HTR-8/SVneo (cell line): ENCODE measurements around the gene PTGER4.
"Not testable (repeated sequence)": the region's sequence is repeated elsewhere in the genome, so short reads cannot be mapped to it uniquely, and the experiment has no call there.

Experiments used
- DNase-seq: peaks from one replicate; pipeline ENCODE4 v3.0.0; 2011; ENCODE audit warnings: low spot score, mixed read lengths; ENCODE audit not compliant: insufficient read length
- FAIRE-seq: peaks from 2 replicates; lab custom pipeline; 2011; peaks lifted over from hg19 to GRCh38; lab: Jason Lieb, UNC

The PTGER4 gene

DNA sequence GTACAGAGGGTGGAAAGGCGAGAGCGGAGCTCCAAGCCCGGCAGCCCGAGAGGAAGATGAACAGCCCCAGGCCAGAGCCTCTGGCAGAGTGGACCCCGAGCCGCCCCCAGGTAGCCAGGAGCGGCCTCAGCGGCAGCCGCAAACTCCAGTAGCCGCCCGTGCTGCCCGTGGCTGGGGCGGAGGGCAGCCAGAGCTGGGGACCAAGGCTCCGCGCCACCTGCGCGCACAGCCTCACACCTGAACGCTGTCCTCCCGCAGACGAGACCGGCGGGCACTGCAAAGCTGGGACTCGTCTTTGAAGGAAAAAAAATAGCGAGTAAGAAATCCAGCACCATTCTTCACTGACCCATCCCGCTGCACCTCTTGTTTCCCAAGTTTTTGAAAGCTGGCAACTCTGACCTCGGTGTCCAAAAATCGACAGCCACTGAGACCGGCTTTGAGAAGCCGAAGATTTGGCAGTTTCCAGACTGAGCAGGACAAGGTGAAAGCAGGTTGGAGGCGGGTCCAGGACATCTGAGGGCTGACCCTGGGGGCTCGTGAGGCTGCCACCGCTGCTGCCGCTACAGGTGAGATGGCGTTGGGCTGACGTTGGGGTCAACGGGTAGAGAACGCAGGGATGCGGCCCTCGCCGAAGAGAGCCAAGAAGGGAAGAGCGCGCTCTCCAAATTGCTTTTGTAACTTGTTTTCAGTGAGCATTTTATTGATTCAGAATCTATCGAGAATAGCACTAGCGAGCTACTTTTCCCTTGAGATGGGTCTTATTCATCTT, at the start of gene PTGER4:
PTGER4 (plus strand) TSS at position 3 of the 769 bp plus-strand sequence. CDS start 1,079 bp downstream, outside the sequence.
- no peak for FAIRE-seq
- no peak for DNase-seq

- FAIRE-seq = no peak
- no peak for DNase-seq
Observed at GRCh38 chr5:40630126-40630525, 49.6 kb upstream of the PTGER4 start.

DNA sequence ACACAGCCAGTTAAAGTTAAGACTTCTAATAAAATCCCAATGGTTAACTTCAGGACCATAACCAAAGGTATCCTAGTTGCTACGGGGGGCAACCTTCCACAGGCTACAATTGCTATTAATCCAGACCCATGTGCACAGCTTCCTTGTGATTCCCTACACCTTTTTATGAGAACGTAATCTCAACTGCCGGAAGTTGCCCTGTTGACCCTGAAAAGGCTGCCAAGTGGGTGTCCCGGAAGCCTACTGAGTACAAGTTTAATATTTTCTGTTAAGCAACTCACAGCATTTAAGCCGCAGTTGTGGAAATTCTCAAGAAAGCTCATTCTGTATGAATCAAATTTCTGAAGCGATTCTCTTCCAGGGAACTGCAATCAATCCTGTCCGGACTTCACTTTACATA, 48.5 kb upstream of the PTGER4 start:
- FAIRE-seq (no peak), DNase-seq (no peak)

DNA sequence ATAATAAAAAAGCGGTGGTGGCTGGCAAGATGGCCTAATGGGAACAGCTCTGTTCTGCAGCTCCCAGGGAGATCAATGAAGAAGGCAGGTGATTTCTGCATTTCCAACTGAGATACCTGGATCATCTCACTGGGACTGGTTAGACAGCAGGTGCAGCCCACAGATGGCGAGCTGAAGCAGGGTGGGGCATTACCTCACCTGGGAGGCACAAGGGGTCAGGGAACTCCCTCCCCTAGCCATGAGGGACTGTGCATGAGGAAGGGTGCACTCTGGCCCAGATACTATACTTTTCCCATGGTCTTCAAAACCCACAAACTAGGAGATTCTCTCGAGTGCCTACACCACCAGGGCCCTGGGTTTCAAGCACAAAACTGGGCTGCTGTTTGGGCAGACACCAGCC, 45.6 kb upstream of the PTGER4 start:
- DNase-seq (no peak), FAIRE-seq (peak; percentile 42)

GRCh38 chr5:40634593-40634992, 45.1 kb upstream of the PTGER4 start:
- FAIRE-seq = no peak
- no peak for DNase-seq

GRCh38 chr5:40639531-40639930, 40.2 kb upstream of the PTGER4 start:
- DNase-seq, FAIRE-seq: not testable (repeated sequence)

GRCh38 chr5:40646266-40646665, 33.4 kb upstream of the PTGER4 start:
- DNase-seq (no peak), FAIRE-seq (no peak)

DNA sequence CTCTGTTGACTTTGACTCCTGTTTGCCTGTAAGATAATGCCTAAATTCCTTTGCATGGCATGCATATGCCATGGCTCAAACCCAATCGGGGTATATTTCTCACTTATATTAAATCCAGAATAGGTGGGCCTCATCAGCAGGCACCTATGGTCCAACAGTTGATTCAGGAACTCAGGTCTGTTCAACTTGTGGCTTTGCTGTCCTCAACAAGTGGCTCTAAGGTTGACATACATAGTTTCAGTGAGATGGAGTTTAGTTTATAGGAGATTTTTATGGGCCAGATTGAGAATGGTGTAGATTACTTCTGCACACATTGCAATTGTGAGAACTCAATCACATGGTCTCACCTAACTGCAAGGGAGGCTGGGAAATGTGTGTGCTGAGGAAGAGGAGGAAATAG, 31.6 kb upstream of the PTGER4 start:
- FAIRE-seq (no peak), DNase-seq (no peak)

DNA sequence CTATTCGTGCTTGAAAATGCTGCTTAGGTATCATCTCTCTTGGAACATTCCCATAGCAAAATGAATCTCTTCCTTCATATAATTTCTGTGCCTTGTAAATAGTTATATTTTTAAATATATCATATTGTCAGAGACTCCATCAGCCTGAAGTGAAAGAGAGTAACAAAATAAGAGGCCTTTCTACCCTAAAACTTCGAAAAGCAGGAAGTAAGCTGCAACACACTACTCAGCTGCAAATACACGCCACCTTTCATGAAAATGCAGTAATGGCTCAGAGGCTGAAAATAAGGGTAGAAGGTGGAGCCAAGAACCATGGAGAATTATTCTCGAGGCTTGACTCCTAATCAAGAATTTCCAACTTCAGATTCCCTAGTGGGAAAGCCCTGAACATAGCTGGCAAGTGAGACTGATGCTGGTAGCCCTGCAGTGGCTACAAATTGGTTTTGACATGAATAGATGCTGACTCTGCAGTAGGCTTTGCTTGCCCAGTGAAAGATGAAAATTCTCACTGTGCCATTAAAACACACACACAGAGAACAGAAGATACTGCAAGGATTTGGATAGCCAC, 30.2 kb upstream of the PTGER4 start:
- DNase-seq = no peak
- no peak for FAIRE-seq

DNA sequence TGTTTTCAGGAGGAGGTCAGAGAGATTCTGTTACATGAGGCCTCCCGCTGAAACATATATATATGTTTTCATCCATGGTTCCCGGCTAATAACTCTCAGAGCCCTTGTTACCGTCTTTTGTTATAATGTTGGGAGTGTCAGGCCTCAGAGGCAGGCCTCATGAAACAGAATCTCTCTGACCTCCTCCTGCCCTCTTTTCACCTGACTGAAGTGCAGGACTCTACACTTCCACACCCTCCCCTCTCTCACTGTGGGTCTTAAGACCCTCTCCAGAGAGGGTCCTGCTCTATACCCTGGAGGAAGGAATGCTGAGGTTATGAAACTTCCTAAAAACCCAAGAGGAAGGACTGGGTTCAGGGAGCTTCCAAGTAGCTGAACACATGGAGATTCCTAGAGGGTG, 28.5 kb upstream of the PTGER4 start:
- DNase-seq (no peak), FAIRE-seq (no peak)

- FAIRE-seq (peak; percentile 31), DNase-seq (no peak)
Observed at GRCh38 chr5:40652441-40653220, 27.1 kb upstream of the PTGER4 start.

DNA sequence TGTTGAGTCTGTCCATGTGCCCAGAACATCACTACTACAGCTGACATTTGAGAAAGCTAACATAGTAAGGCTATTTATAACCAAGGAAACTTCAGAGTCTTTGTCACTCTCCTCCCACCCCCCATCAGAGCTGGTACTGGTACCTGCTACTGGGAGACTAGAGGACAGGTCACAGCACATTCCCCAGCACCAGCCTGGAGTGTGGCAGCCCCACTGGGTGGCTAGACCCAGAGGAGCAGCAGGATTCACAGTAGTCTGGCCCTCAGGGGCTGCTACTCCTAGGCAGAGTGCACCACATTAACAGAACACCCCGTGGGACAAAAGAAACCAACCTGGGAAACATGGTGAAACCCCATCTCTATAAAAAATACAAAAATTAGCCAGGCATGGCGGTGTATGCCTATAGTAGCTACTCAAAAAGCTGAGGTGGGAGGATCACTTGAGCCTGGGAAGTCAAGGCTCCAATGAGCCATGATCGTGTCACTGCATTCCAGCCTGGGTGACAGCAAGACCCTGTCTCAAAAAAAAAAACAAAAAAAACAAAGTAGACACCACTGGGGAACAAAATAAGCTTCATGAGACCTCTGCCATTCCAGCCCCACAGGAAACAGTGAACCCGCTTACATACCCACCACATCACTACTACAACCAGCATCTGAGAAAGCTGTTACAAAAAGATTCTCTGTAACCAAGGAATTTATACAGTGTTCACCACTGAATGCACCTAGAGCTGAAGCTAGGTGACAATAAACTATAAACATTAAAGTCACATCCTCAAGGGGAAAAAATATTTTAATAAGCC, 26.3 kb upstream of the PTGER4 start:
- DNase-seq (no peak), FAIRE-seq (no peak)

DNA sequence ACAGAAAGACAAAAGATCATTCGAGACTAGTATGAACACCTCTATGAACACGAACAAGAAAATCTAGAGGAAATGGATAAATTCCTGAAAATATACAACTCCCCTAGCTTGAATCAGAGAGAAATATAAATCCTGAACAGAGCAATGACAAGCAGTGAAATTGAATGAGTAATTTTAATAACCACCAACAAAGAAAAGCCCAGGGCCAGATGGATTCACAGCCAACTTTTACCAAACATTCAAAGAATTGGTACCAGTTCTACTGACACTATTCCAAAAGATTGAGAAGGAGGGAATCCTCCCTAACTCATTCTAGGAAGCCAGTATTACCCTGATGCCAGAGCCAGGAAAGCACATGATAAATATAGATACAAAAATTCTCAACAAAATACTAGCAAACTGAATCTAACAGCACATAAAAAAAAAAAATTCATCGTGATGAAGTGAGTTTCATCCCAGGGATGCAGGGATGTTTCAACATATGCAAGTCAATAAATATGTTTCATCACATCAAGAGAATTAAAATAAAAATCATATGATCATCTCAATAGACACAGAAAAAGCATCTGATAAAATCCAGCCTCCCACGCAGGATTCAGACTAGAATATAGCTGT, 25.2 kb upstream of the PTGER4 start:
- no peak for DNase-seq

DNA sequence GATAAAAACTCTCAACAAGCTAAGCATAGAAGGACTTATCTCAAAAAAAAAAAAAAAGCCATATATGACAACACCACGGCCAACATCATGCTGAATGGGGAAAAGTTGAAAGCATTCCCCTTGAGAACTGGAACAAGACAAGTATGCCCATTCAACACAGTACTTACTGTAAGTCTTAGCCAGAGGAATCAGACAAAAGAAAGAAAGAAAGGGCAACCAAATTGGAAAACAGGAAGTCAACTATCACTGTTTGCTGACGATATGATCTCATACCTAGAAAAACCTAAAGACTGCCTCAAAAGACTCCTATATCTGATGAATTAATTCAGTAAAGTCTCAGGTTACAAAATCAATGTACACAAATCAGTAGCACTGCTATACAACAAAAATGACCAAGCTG, 24.6 kb upstream of the PTGER4 start:
- no peak for FAIRE-seq

More for the DNA sequence above, 25.2 kb upstream of the PTGER4 start:
- FAIRE-seq = no peak

GRCh38 chr5:40656091-40656490, 23.6 kb upstream of the PTGER4 start:
- DNase-seq, FAIRE-seq: not testable (repeated sequence)

More for the DNA sequence above, 24.6 kb upstream of the PTGER4 start:
- DNase-seq = no peak

DNA sequence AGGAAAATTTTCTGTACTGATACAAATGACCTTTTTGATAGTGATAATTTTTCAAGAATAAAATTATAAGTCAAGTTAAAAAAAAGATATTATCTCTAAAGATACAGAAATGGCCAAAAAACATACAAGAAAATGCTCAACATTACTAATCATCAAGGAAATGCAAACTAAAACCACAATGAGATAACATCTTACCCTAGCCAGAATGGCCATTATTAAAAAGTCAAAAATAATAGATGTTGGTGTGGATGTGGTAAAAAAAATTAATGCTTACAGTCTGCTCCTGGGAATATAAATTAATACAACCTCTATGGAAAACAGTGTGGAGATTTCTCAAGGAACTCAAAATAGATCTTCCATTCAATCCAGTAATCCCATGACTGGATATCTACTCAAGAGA, 22.9 kb upstream of the PTGER4 start:
- DNase-seq (no peak), FAIRE-seq (no peak)

GRCh38 chr5:40660751-40661150, 19.0 kb upstream of the PTGER4 start:
- DNase-seq = no peak
- FAIRE-seq = no peak

DNA sequence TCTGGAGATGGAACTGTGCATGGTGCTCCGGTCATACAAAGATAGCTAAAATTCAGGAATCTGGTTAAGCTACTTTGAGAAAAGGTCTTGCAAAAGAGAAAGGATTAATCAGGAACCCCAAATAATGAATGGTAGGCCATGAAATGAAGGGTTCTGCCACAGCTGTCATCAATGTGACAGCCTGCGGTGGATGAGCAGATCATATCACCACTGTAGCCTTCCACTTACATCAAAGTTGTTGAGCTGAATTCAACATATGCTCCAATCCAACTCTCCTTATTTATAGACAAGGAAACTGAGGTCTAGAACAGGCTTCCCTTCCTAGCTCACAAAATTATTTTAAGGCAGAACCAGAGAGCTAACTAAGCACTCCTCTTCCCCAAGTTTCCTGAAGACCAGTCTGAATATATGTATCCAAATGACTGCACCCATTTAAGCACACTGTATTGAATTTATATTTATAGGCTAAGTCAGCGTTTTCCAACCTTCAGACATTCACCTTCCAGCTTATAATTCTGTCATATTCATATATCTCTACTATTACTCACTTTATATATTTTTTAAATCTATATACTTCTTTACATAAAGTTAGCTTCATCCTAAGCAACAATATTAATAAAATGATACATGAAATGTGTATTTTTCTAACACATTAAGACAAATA, 13.9 kb upstream of the PTGER4 start:
- DNase-seq (no peak), FAIRE-seq (no peak)

DNA sequence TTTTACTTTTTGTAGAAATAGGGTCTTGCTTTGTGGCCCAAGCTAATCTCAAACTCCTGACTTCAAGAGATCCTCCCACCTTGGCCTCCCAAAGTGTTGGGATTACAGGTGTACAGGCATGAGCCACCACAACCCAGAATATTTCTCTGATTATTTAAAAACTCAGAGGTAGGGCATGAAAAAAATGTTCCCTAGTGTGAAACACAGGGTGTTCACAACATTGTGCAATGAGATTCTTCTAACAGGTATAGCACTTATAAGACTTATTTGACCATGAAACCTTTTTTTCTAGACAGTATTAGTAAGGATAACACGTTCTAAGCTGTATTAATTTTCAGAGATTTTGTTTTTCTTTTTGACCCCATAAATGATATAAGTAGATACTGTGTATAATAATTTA, 13.1 kb upstream of the PTGER4 start:
- DNase-seq = no peak
- no peak for FAIRE-seq
